HG03378 (cell line): ENCODE measurements around the gene SELL.
"Not testable (repeated sequence)": the region's sequence is repeated elsewhere in the genome, so short reads cannot be mapped to it uniquely, and the experiment has no call there.

Source experiments
- ATAC-seq: cut with Tn5 transposase; IDR thresholded peaks from one replicate; pipeline ENCODE4 v1.9.1; 2021; ENCODE audit warnings: mild to moderate bottlenecking, moderate library complexity; ENCODE audit not compliant: unreplicated experiment

SELL gene

GRCh38 chr1:169707912-169708604 is 3.4 kb downstream of the SELL start:
- ATAC-seq: no peak

- ATAC-seq: no peak
Measured at GRCh38 chr1:169704797-169705196, 6.6 kb downstream of the SELL start.

- no peak for ATAC-seq
Measured at GRCh38 chr1:169701261-169702005, 10.0 kb downstream of the SELL start.

- no peak for ATAC-seq
Measured at GRCh38 chr1:169699707-169700106, 11.7 kb downstream of the SELL start.

GRCh38 chr1:169698976-169699375 is 12.4 kb downstream of the SELL start:
- no peak for ATAC-seq

GRCh38 chr1:169697755-169698154 is 13.7 kb downstream of the SELL start:
- peak; percentile 52 for ATAC-seq

GRCh38 chr1:169696273-169697100 is 14.9 kb downstream of the SELL start:
- peak; percentile 24 for ATAC-seq

GRCh38 chr1:169694304-169695075 is 16.9 kb downstream of the SELL start:
- peak; percentile 32 for ATAC-seq

GRCh38 chr1:169692756-169693460 is 18.5 kb downstream of the SELL start:
- ATAC-seq: peak; percentile 38

- no peak for ATAC-seq
Measured at GRCh38 chr1:169690489-169690888, 20.9 kb downstream of the SELL start.

GRCh38 chr1:169689395-169689794 is 22.0 kb downstream of the SELL start:
- no peak for ATAC-seq

- not testable (repeated sequence) for ATAC-seq
Measured at GRCh38 chr1:169688377-169688776, 23.0 kb downstream of the SELL start.

- no peak for ATAC-seq
Measured at GRCh38 chr1:169683661-169684060, 27.8 kb downstream of the SELL start.

- not testable (repeated sequence) for ATAC-seq
Measured at GRCh38 chr1:169683168-169683567, 28.3 kb downstream of the SELL start.

- no peak for ATAC-seq
Measured at GRCh38 chr1:169682071-169682470, 29.3 kb downstream of the SELL start.

GRCh38 chr1:169681140-169681539 is 30.3 kb downstream of the SELL start:
- peak; percentile 19 for ATAC-seq

GRCh38 chr1:169680377-169681019 is 30.9 kb downstream of the SELL start:
- ATAC-seq: peak; percentile 62

- ATAC-seq: no peak
Measured at GRCh38 chr1:169679692-169680091, 31.7 kb downstream of the SELL start.

- no peak for ATAC-seq
Measured at GRCh38 chr1:169676001-169676400, 35.4 kb downstream of the SELL start.

- ATAC-seq: no peak
Measured at GRCh38 chr1:169670836-169671235, 40.6 kb downstream of the SELL start.
